Activated CD8-positive, alpha-beta memory T cell treated with anti-CD3 and anti-CD28 coated beads, Interleukin-2, amount 50 U/mL, for 1 hour (primary cell): ENCODE results near the gene ARHGAP40.

Experiments
- DNase-seq: peaks from one replicate; pipeline ENCODE4 v3.0.0-alpha.2; 2020; ENCODE audit errors: extremely low read depth

ARHGAP40 gene

DNA sequence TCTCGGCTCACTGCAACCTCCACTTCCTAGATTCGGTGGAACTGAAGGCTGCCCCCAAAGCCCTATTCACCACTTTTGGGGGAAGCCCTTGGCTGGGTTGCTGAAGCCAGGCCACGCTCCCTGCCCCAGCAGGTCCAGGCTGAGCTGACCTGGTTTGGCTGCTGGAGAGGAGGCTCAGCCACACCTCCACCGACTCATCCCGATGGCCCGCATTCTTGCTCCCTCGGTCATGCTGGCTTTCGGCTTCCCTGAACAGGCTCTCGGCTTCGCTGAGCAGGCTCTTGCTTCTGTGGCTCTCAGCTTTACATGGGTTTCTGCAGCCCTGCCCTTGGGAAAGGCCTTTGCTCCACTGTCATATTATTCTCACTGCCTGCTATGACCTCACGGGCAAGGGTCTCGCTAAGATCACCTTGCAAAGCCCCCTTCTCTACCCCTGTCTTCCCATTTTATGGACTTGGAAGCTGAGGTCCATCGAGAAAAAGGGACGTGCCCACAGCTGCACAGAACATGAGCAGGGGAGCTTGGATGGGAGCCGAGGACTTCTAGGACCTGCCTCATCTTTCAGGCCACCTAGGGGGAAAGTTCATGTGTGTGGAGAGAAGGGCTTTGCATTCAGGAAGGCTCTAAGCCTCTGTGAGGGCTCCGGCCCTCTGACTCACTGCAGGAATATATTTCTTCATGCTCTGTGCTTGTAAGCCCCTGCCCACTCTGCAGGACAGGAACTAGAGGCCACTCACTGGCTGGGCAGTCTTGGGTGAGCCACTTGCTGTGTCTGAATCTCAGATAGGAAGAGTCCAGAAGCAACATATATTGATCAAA, 15.6 kb downstream of the ARHGAP40 start:
- no peak for DNase-seq

DNA sequence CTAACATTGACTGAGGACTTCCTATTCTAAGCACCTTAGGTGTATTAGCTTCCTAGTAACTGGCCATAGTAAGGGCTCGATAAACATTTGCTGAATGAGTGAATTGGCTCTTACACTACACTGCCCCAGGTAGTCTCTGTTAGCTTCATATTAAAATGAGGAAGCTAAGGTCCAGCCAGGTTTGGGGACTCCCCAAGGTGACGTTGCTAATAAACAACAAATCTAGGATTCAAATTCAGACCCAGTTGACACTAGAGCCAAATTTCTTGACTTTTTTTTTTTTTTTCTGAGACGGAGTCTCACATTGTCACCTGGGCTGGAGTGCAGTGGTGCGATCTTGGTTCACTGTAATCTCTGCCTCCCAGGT, 16.2 kb downstream of the ARHGAP40 start:
- no peak for DNase-seq

DNA sequence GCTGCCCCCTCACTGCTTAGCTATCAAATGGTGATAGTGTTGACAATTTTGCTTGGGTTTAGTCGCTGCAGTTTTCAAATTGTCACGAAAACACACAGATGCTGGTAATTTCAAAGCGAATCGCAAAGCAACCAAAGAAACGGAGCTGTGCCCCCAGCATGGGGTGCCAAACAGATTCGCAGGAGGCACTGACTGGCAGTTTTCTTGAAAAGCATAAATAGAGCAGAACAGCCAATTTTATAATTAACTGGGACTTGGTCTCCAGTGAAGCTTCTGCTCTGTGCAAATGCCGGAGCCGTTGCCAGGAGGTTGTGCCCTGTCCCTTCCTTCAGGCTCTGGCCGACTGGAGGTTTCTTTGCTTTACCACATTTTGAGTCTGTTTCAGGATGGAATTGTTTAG, 18.8 kb downstream of the ARHGAP40 start:
- DNase-seq, result no peak

DNA sequence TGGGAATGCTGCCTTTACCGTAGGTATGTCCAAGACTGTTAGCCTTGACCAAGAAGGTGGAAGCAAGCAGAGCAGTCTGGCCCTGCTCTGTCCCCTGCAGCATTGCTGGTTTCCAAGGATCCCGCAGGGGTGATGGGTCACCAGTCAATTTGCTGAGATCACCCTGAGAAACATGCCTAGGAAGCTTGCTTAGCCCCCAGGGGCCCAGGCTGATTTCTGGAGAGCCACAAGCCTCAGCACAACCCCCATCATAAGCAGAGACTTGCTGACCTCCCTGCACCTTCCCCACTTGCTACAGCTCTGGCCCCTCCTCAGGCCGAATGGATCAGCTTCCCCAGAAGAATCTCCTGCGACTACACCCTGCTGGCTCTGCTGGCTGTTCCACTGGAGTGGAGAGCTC, 21.5 kb downstream of the ARHGAP40 start:
- DNase-seq, result no peak

DNA sequence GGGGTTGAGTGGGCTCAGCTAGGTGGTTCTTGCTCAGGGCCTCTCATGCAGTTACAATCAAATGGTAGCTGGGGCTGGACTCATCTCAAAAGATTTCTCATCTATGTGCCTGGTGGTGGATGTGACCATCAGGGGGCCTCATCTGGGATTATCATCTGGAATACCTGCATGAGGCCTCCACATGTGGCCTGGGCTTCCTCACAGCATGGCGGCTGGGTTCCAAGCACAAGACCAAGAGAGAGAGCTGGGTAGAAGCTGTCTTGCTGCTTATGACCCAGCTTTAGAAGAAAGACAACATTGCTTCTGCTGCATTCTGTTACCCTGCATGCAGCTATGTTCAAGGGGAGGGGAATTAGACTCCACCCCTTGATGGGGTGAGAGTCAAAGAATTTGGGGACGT, 22.5 kb downstream of the ARHGAP40 start:
- no peak for DNase-seq

DNA sequence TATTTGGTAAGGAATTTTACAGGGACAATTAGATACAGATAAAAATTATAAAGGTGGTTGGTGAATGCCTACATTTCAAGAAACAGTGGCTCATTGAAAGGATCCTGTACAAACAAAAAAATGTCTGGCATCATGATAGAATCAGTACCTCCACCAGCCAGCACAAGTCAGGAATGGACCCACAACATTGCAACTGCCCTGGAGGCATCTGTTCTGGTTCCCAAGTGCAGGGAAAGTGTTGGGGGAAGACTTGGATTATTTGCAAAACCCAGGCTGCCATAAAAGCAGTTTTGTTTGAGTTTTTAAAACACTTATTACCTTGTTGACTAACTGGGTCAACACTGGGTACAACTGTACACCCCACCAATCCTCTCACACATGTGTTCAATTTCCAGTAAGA, 24.3 kb downstream of the ARHGAP40 start:
- no peak for DNase-seq

DNA sequence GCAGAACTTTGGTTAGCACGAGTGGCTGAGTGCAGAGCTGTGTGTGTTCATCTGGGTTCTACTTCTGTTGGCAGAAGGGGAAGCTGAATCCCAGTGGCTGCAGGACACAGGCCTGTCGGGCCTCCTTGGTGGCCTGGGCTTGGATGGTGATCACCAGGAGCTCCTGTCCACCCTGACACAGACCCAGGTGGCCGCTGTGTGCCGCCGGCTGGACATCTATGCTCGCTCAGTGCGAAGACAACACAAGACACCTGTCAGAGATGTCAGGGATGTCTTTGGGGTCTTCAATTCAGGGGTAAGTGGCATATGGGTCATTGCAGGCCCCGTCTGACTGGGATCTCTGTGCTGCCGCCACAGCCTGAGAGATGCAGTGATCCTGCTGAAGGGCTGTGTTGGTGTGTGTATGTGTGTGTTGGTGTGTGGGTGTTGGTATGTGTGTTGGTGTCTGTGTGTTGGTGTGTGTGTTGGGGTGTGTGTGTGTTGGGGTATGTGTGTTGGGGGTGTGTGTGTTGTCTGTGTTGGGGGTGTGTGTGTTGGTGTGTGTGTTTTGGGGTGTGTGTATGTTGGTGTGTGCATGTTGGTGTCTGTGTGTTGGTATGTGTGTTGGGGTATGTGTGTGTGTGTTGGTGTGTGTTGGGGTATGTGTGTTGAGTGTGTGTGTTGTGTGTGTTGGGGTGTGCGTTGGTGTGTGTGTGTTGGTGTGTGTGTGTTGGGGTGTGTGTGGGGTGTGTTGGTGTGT, 25.5 kb downstream of the ARHGAP40 start:
- no peak for DNase-seq

DNA sequence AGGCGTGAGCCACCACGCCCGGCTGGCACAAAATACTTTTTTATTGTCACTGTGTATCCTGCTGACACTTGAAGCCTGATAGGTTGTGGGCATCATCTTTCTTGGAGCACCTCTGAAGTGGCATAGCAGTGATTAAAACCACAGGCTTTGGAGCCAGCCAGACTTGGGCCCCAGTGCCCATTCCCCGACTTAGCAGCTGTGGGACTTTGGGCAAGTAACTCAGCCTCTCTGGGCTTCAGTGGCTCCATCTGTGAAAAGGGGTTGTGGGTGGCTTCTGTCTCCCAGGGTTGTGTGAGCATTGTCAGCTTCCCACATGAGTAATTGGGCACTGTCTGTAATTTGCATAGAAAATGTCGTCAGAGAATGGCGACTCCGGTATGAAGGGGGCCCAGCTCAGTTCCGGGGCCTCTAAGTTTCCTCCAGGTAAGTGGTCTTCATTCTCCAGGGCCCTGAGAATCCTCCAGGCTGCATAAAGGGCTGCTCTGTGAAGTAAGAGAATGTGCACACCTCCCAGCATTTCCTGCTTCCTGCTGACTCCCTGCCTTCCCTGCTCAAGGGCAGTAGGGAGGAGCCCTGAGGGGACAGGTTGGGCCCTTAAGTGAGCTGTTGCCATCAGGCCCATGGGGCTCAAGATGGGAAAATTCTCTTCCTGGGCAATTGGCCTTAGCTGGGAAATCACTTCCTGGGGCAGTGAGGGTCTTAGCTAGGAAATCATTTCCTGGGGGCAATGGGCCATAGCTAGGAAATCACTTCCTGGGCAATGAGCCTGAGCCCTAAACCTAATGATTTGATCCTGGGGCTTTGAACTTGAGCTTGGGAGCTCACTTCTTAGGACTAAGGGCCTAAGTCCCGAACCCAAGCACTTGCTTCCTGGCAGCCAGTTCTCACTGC, 27.2 kb downstream of the ARHGAP40 start:
- DNase-seq, result no peak

DNA sequence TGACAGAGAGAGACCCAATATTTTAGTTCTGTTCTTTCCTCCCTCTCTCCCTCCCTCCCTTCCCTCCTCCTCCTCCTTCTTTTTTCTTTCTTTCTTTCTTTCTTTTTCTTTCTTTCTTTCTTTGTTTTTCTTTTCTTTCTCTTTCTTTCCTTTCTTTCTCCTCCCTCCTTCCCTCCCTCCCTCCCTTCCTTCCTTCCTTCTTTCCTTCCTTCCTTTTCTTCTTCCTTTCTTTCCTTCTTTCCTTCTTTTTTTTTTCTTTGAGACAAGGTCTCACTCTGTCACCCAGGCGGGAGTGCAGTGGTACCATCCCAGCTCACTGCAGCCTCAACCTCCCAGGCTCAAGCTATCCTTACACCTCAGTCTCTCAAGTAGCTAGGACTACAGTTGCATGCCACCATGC, 28.4 kb downstream of the ARHGAP40 start:
- no peak for DNase-seq

DNA sequence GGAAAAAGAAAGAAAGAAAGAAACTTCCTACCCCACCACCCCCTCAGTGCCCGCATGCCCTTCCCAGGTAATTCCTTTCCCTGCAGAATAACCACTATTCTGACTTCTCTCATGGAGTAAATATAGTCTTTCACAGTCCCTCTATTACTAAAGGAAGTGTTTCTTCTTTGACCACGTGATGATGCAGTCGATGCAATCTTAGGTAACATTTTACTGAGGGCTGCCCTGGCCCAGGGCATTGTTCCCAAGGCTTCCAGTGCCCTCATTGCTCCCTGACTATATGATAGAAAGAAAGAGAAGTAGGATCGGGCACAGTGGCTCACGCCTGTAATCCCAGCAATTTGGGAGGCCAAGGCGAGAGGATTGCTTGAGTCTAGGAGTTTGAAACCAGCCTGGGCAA, 29.1 kb downstream of the ARHGAP40 start:
- no peak for DNase-seq

DNA sequence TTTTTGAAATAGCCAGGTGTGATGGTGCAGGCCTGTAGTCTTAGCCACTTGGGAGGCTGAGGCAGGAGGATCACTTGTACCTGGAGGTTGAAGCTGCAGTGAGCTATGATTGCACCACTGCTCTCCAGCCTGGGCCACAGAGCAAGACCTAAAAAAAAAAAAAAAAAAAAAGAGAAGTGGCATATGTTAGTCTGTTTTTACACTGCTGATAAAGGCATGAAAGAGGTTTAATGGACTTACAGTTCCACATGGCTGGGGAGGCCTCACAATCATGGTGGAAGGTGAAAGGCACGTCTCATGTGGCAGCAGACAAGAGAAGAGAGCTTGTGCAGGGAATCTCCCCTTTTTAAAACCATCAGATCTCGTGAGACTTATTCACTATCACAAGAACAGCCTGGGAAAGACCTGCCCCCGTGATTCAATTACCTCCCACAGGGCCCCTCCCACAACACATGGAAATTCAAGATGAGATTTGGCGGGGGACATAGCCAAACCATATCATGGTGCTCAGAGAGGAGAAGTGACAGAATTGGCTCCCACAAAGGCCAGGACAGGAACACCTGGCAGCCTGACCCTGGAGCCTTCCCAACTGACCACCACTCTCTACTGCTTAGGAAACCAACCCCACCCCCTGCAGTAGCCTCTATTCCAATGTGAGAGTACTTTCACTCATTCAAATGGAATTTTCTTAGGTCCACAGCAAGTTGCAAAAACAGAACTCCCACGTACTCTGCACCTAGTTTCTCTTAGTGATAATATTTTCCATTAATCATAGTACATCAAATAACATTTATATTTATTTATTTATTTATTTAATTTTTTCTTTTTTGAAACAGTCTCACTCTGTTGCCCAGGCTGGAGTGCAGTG, 29.8 kb downstream of the ARHGAP40 start:
- DNase-seq, result no peak

DNA sequence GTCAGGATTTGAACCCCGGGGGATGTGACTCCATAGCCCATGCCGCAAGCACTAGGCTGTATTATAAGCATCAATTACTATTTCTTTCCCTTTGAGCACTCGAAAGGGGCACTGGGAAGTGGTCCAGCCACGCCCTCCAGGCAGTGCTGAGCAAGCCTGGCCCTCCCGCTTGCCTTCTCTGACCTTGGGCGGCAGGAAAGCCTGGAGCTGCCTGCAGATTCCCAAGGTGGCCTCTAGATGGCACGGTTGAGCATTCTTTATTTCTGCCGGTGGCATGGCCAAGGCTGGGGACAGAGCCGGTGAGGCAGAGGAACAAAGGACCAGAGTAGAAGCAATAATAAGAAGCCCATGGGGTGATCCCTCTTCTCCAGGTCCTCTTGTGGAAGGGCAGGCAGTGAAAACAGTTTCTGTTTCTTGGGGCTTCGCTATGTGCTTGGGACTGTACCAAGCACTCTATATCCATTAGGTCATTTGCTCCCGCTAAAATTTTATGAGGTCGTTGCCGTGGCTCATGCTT, 32.0 kb downstream of the ARHGAP40 start:
- DNase-seq, result peak; percentile 10

DNA sequence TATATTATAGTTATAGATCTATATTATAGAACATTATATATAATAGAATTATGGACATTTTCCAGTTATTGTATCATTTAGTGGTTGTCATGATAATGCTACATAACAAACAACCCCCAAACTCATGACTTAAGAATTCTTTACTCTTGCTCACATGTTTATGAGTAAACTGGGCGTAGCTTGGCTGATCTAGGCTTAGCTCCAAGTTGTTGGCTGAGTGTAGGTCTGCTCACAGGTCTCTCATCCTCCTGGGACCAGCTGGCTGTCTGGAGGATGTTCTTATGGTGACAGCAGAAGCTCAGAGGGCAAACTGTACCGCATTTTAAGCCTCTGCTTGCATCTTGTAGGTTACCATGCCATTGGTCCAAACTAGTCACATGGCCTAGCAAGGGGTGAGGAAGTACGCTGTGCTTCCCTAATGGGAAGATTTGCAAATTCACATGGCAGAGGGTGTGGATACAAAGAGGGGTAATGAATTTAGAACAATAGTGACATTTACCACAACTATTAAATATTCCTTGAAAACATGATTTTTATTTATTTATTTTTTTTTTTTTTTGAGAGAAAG, 34.2 kb downstream of the ARHGAP40 start:
- DNase-seq, result no peak

DNA sequence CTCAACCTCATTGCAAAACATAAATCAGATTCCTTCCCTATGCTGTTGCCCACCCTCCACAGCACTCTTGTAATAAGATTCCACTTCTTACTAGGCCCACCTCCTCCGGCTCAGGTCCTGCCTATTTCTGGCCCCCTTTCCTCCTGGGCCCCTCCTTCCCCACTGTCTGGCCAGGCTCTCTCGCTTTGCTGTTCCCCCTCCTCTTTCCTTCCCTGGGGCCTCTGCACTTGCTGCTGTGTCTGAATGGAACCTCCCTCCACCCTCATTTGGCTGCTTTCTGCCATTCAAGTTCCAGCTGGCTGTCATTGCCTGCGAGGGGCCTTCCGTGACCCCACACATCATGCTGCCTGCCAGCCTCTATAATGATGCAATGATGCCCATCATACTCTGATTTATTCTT, 38.9 kb downstream of the ARHGAP40 start:
- DNase-seq, result no peak

DNA sequence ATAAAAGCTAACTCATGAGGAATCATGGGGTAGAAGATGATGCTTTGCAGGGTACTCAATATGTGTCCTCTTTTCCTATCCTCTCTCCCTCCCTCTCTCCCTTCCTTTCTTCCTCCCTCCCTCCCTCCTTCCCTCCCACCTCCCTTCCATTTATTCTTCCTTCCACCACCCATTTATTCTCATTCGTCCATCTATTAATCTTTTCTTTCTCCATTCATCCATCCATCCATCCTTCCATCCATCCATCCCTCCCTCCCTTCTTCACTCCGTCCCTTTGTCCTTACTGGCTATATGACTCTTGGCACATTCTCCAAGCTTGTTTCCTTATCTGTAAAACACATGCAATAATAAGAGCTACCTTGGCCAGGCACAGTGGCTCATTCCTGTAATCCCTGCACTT, 40.9 kb downstream of the ARHGAP40 start:
- no peak for DNase-seq

DNA sequence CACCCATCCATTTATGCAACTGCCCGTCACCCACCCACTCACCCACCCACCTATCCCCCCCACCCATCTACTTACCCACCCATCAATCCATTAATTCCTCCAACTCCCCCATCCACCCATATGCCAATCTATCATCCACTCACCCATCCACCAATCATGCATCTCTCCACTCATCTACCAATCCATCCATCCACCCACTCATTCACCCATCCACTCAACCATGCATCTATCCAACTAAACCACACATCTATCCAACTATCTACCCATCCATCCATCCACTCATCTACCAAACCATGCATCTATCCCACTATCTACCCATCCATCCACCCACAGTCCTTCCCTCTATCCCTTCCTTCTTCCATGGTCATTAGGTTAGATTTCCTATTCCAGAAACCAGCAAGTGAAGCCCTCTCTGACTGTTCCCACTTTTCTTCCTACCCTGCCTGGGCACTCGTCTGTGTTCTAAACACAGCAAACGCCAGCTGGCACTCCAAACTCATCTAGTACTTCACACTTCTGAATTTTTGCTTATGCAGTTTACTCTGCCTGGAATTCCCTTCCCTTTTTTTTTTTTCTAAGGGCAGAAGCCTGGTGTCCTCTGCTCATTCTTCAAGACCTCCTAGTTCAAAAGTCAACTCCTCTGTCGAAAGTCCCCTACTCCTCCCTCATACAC, 43.1 kb downstream of the ARHGAP40 start:
- DNase-seq, result no peak

DNA sequence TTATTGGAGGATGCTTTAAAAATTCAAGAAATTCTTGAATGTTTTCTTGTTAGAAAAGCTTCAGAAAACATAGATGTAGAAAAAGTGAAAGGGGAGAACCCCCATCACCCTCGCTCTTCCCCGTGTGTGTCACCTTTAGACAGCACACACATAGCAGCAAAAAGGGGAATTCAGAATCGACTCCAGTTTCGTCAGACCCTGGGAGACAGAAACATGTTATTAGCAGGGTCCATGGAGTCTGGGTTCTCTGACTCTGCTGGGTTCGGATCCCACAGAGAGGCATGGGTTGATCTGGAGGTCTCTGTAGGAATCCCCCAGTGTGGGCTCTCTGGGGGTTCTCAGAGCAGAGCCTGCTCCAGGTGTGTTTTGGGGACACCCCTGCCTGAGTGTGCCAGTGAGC, 43.7 kb downstream of the ARHGAP40 start:
- DNase-seq, result no peak

DNA sequence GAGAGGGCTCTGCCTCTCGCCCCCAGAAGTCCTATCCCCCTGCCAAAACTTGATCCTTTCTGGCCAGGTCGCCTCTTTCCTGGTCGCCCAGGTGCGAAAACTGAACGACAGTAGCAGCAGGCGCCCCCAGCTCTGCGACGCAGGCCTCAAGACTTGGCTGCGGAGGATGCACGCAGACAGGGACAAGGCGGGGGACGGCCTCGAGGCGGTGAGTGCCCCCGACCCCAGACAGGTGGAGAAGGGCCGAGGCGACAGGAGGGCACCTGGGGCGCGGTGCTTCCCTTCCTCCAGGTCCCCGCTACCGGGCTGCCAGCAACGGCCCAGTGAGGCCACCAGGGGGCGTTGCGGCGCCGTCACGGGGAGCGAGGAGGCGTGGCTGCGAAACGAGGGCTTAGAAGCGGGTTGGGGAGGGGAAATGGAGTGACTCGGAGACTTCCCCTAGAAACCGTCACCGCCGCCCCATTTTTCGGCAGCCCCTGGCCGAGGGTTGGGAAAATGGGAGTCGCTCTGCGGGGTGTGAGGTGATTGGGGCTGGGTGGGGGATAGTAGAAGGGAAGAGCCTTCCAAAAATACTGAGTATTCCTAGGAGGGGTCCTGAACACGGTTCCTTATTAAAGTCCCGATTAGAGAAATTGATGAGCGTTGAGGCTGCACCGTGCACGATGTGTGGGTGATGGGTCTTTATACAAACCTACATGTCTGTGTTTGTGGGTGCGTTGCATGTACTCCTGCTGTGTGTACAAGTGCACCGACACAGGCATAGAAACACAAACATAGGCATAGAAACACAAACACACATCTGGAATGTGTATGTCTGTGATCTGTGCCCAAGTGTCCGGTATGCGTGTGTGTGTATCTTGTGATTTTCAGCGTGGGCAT, 44.6 kb downstream of the ARHGAP40 start:
- DNase-seq, result peak; percentile 71

DNA sequence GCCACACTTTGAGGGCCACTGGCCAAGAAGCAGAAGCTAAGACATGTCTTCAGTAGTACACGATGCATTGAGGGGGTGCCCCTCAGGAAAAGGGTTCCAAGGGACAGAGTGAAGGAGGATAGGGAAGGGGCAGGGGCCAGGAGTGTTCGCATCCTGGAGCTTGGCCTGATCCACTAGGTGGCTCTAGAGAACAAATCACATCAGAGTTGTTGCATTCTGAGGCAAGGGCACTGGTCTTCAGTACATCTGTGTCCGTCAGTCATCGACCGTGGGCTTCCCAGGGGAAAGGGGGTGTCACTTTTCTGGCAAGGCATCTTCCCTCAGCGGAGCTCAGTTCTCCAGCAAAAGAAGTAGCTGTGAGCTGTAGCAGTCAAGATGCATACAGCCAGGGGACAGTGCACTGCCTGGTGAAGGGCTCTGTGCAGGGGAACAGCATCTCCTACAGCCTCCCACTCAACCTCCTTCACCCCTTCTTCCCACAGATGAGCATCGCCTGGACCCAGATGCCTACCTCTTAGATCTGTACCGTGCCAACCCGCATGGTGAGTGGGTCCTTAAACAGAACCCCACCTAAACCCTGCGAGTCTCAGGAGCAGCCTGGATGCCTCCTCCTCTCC, 47.8 kb downstream of the ARHGAP40 start:
- no peak for DNase-seq
